H1 (cell line): Measurements from ENCODE around the gene NPPA. TPM values are rescaled to one million over a fixed set of nuclear protein-coding genes. Genes with fewer than 3 reads are reported as not detected.

Source experiments
- CTCF ChIA-PET: fragments of 300-600 bp; sonication (Branson Sonifier 250); formaldehyde crosslinking; loops from one replicate; lab custom pipeline; 2021; ENCODE audit not compliant: partially characterized antibody; lab: Charles Lee
- POLR2A ChIA-PET: fragments of 300-600 bp; sonication (Branson Sonifier 250); formaldehyde crosslinking; loops from one replicate; lab custom pipeline; 2021; ENCODE audit warnings: inconsistent platforms; ENCODE audit not compliant: partially characterized antibody; lab: Charles Lee
- DNase-seq, 2 experiments: peaks; one replicate each; pipeline versions ENCODE4 v3.0.0 to v3.0.0-alpha.2; 2010 to 2022; ENCODE audit warnings: low spot score in 2 of 2, low read depth in 1 of 2, mixed read lengths in 1 of 2
- FAIRE-seq: peaks from 2 replicates; lab custom pipeline; 2011; peaks lifted over from hg19 to GRCh38; lab: Jason Lieb, UNC
- H2AFZ ChIP-seq: 2 replicates; pipeline ENCODE4 v1.8.1; 2012; ENCODE audit warnings: low read length, inconsistent platforms
- H2AK5ac ChIP-seq: 2 replicates; pipeline ENCODE4 v1.6.1; 2013; ENCODE audit warnings: low read depth, low read length
- H2BK120ac ChIP-seq: replicated peaks from 2 replicates; pipeline ENCODE3; 2013; ENCODE audit warnings: low read depth, low read length, inconsistent platforms
- H2BK12ac ChIP-seq: 2 replicates; pipeline ENCODE4 v1.6.1; 2013; ENCODE audit warnings: low read depth, low read length
- H2BK15ac ChIP-seq: 2 replicates; pipeline ENCODE4 v1.6.1; 2013; ENCODE audit warnings: low read length
- H2BK20ac ChIP-seq: 2 replicates; pipeline ENCODE4 v1.6.1; 2013; ENCODE audit warnings: low read length
- H2BK5ac ChIP-seq: 2 replicates; pipeline ENCODE4 v1.6.1; 2013; ENCODE audit warnings: low read depth, low read length
- H3K14ac ChIP-seq: 2 replicates; pipeline ENCODE4 v1.6.1; 2013; ENCODE audit warnings: inconsistent platforms; ENCODE audit not compliant: insufficient read length
- H3K18ac ChIP-seq: 2 replicates; pipeline ENCODE4 v1.6.1; 2013; ENCODE audit warnings: low read length; ENCODE audit errors: extremely low read depth
- H3K23ac ChIP-seq: 2 replicates; pipeline ENCODE4 v1.6.1; 2013; ENCODE audit warnings: inconsistent platforms; ENCODE audit not compliant: insufficient read length
- H3K23me2 ChIP-seq: 2 replicates; pipeline ENCODE4 v1.6.1; 2013; ENCODE audit warnings: low read depth, low read length
- H3K27ac ChIP-seq: 2 replicates; pipeline ENCODE4 v1.6.1; 2011; ENCODE audit warnings: low read depth, low read length, inconsistent platforms
- H3K27me3 ChIP-seq, 4 experiments: replicated peaks in 1 of 4; 1 replicate in 1 of 4; 2 replicates in 3 of 4; pipeline versions ENCODE4 v1.6.1 to v1.8.1; 2011 to 2013; ENCODE audit warnings: low read length in 3 of 4, mild to moderate bottlenecking in 3 of 4, inconsistent platforms in 2 of 4, mixed read lengths in 2 of 4, moderate library complexity in 1 of 4; ENCODE audit not compliant: control insufficient read depth in 3 of 4, insufficient read depth in 3 of 4; ENCODE audit errors: extremely low read depth in 1 of 4
- H3K36me3 ChIP-seq, 4 experiments: 2 replicates each; pipeline versions ENCODE4 v1.6.1 to v1.8.1; 2011 to 2013; ENCODE audit warnings: mild to moderate bottlenecking in 4 of 4, low read length in 3 of 4, moderate library complexity in 2 of 4, control low read depth in 1 of 4, inconsistent platforms in 1 of 4; ENCODE audit not compliant: insufficient read depth in 4 of 4, control insufficient read depth in 2 of 4
- H3K4ac ChIP-seq: replicated peaks from 2 replicates; pipeline ENCODE3; 2013; ENCODE audit warnings: low read length, low read depth, mixed read lengths, inconsistent platforms; ENCODE audit not compliant: insufficient read length
- H3K4me1 ChIP-seq, 4 experiments: replicated peaks in 1 of 4; 1 replicate in 1 of 4; 2 replicates in 3 of 4; pipeline versions ENCODE4 v1.6.1 to v1.8.1; 2011 to 2013; ENCODE audit warnings: low read length in 3 of 4, inconsistent platforms in 2 of 4, mixed read lengths in 1 of 4; ENCODE audit not compliant: insufficient read depth in 4 of 4, control insufficient read depth in 3 of 4
- H3K4me2 ChIP-seq, 2 experiments: 2 replicates each; pipeline versions ENCODE4 v1.6.1 to v1.8.1; 2011 to 2013; ENCODE audit warnings: low read depth in 2 of 2, low read length in 2 of 2, control low read depth in 1 of 2, inconsistent platforms in 1 of 2, mild to moderate bottlenecking in 1 of 2; ENCODE audit not compliant: insufficient read depth in 1 of 2
- H3K4me3 ChIP-seq, 4 experiments: fragments of 200-600, 300-600 bp in 1 of 4; sonication (generic), shearing (Covaris generic), sonication (Bioruptor Twin) in 1 of 4; 2 replicates each; pipeline versions ENCODE4 v1.5.1 to v1.8.1; 2011 to 2016; ENCODE audit warnings: low read length in 4 of 4, low read depth in 3 of 4, control low read depth in 2 of 4, inconsistent platforms in 2 of 4, mild to moderate bottlenecking in 2 of 4, mixed read lengths in 1 of 4, moderate library complexity in 1 of 4; ENCODE audit not compliant: insufficient read depth in 2 of 4; ENCODE audit errors: extremely low read depth in 1 of 4
- H3K56ac ChIP-seq: replicated peaks from 2 replicates; pipeline ENCODE3; 2013; ENCODE audit warnings: low read depth, mild to moderate bottlenecking, mixed read lengths, low read length, inconsistent platforms; ENCODE audit not compliant: insufficient read length
- H3K79me1 ChIP-seq: 2 replicates; pipeline ENCODE4 v1.6.1; 2013; ENCODE audit warnings: low read depth, low read length, control low read depth
- H3K79me2 ChIP-seq, 2 experiments: 2 replicates each; pipeline versions ENCODE4 v1.6.1 to v1.8.1; 2012 to 2013; ENCODE audit warnings: low read length in 2 of 2, mild to moderate bottlenecking in 2 of 2, inconsistent platforms in 1 of 2; ENCODE audit not compliant: insufficient read depth in 2 of 2, control insufficient read depth in 1 of 2
- H3K9ac ChIP-seq, 4 experiments: replicated peaks in 1 of 4; 1 replicate in 1 of 4; 2 replicates in 3 of 4; pipeline versions ENCODE4 v1.6.1 to v1.8.1; 2011 to 2013; ENCODE audit warnings: low read depth in 3 of 4, low read length in 3 of 4, control low read depth in 2 of 4, mild to moderate bottlenecking in 2 of 4, moderate library complexity in 2 of 4, inconsistent platforms in 1 of 4; ENCODE audit errors: extremely low read depth in 1 of 4
- H3K9me3 ChIP-seq, 2 experiments: 2 replicates each; pipeline versions ENCODE4 v1.6.1 to v1.8.1; 2012 to 2013; ENCODE audit warnings: mild to moderate bottlenecking in 2 of 2, moderate library complexity in 2 of 2, control low read depth in 1 of 2, inconsistent platforms in 1 of 2, low read depth in 1 of 2, low read length in 1 of 2, mixed read lengths in 1 of 2; ENCODE audit not compliant: insufficient read depth in 2 of 2
- H4K20me1 ChIP-seq, 2 experiments: replicated peaks in 1 of 2; 2 replicates each; pipeline versions ENCODE3 to v1.8.1; 2011 to 2013; ENCODE audit warnings: inconsistent platforms in 2 of 2, low read length in 2 of 2, mild to moderate bottlenecking in 1 of 2; ENCODE audit not compliant: insufficient read depth in 2 of 2, control insufficient read depth in 1 of 2
- H4K5ac ChIP-seq: 2 replicates; pipeline ENCODE4 v1.6.1; 2013; ENCODE audit warnings: low read length, low read depth, mixed read lengths, inconsistent platforms; ENCODE audit not compliant: insufficient read length
- H4K8ac ChIP-seq: 2 replicates; pipeline ENCODE4 v1.8.0; 2013; ENCODE audit warnings: mild to moderate bottlenecking, moderate library complexity, low read length, inconsistent platforms; ENCODE audit not compliant: insufficient read depth; ENCODE audit errors: extremely low read depth
- H4K91ac ChIP-seq: replicated peaks from 2 replicates; pipeline ENCODE3; 2013; ENCODE audit warnings: low read length, mixed read lengths, inconsistent platforms; ENCODE audit not compliant: insufficient read length
- ASH2L ChIP-seq: fragments of 200-600, 300-600 bp; sonication (generic); IDR thresholded peaks from one replicate; pipeline ENCODE4 v1.7.1; 2017; ENCODE audit warnings: low read length
- CTCF ChIP-seq, 3 experiments: IDR thresholded peaks; 1 replicate in 2 of 3; 2 replicates in 1 of 3; pipeline versions ENCODE4 v1.5.1 to v1.6.1; 2011; ENCODE audit warnings: low read length in 3 of 3, mild to moderate bottlenecking in 3 of 3, inconsistent platforms in 2 of 3, low read depth in 1 of 3, moderate library complexity in 1 of 3; ENCODE audit not compliant: insufficient read depth in 1 of 3; ENCODE audit errors: control extremely low read depth in 1 of 3
- RXRA ChIP-seq: IDR thresholded peaks from 2 replicates; pipeline ENCODE4 v1.6.1; 2011; ENCODE audit warnings: low read depth, mild to moderate bottlenecking, low read length, moderate library complexity; ENCODE audit not compliant: insufficient read depth
- WGBS, 2 experiments: shearing (Covaris generic) in 1 of 2; methylation state at CpG; one replicate each; pipeline versions ENCODE4 v1.1.6 to v1.1.7; 2013 to 2015; ENCODE audit warnings: low lambda C conversion rate in 2 of 2, mixed read lengths in 2 of 2, inconsistent platforms in 1 of 2, low coverage in 1 of 2, missing lambda C conversion rate in 1 of 2; ENCODE audit not compliant: insufficient replicate concordance in 2 of 2, insufficient coverage in 1 of 2, insufficient read length in 1 of 2; ENCODE audit errors: extremely low coverage in 1 of 2, missing lambda C conversion rate in 1 of 2; 5-methylcytosine and 5-hydroxymethylcytosine counted together
- polyA plus RNA-seq, 7 experiments: library from polyadenylated mRNA; depleted of rRNA in 3 of 7; stranded (reverse) in 5 of 7; unstranded in 2 of 7; fragments of >200 nt in 5 of 7; fragments of 200-250 nt in 2 of 7; gene quantifications; 1 replicate in 5 of 7; 2 replicates in 1 of 7; 4 replicates in 1 of 7; pipeline versions ENCODE4 v1.2.1 to v1.2.3, GENCODE V29; 2011 to 2013; ENCODE audit warnings: missing spikeins in 2 of 7, mixed read lengths in 2 of 7
- total RNA-seq: library from RNA; stranded (reverse); fragmentation: NEBNext Ultra II Directional; extraction: Animal tissue kit (Norgen Biotek cat#: 25700); gene quantifications from 2 replicates; pipeline ENCODE4 v1.2.1, GENCODE V29; 2021
- TF ChIP-seq, protein P1 (sequence below): IDR thresholded peaks from 2 replicates; pipeline ENCODE4 v1.6.1; 2012; ENCODE audit warnings: low read length, inconsistent platforms

Gene NPPA
- total and polyA plus RNA-seq, 2 of the 8 experiments (the other 6 are each of a cell fraction or from before 2014, with no cell fraction given): not detected

DNA sequence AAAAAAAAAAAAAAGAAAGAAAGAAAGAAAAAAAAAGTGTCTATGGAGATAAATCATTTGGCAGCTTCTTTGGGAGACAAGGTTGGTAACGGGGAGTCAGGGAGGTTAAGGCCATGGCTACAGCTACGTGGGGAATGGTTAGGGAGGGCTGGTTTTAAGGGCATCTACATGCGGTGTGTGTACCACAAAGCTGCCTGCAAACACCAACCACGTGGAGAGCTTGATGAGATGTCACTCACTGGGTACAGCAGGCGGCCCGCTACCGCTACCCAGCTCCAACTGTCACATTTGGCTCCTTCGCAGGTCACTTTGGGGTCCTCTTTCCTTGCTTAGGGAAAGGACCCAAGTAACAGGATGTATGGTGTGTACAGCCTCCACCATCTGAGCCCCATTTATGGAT is 6.9 kb upstream of the NPPA start:
- 86% methylated on average over 8 of the region's 8 CpGs; no CpG with 5 or more reads in 1 of the 2 experiments for WGBS, 2 experiments
- no peak overlapping the region for H3K4ac ChIP-seq
- no peak overlapping the region for H3K4me3 ChIP-seq
- no peak overlapping the region for H3K27ac ChIP-seq
- H3K27me3 ChIP-seq: peaks cover 0 to 20% (median 11%) of the 10 kb centered on the region in 4 experiments; a peak in 6 of 7 replicates
- no peak overlapping the region for H3K4me2 ChIP-seq
- H2BK120ac ChIP-seq: no peak overlapping the region
- H3K79me2 ChIP-seq: no peaks in the 10 kb centered on the region
- no peaks in the 10 kb centered on the region for H3K79me1 ChIP-seq
- no peak overlapping the region for H3K18ac ChIP-seq
- ChIA-PET CTCF (interaction anchor here (0.7 to 4.9 kb wide), 17 partner anchors 8 to 113 kb away, joined by 3 to 27 read pairs (median 7); no protein-coding TSS in a partner anchor), POLR2A (interaction anchor here (0.5 to 9.0 kb wide), 4 partner anchors 47 to 156 kb away, joined by 4 to 81 read pairs (median 4); no protein-coding TSS in a partner anchor)
- no peak overlapping the region for H3K23ac ChIP-seq
- no peak overlapping the region for H2BK12ac ChIP-seq
- no peak for FAIRE-seq
- no peak overlapping the region for H2BK15ac ChIP-seq
- no peak overlapping the region for H2BK20ac ChIP-seq
- peaks cover 0 to 3% (median 1%) of the 10 kb centered on the region in 4 experiments; a peak in 1 of 7 replicates for H3K4me1 ChIP-seq
- no peak for DNase-seq
- peaks cover 0 to 8% of the 10 kb centered on the region in 2 experiments for H4K20me1 ChIP-seq
- no peak overlapping the region for H3K56ac ChIP-seq
- H3K14ac ChIP-seq: no peak overlapping the region
- no peak overlapping the region for H2AFZ ChIP-seq
- no peaks in the 10 kb centered on the region for H3K36me3 ChIP-seq
- no peak overlapping the region for H4K8ac ChIP-seq
- no peak overlapping the region for H2AK5ac ChIP-seq
- no peak overlapping the region for H2BK5ac ChIP-seq
- no peak overlapping the region for H4K5ac ChIP-seq
- H3K9ac ChIP-seq: no peak overlapping the region
- peaks cover 3% of the 10 kb centered on the region; the same call in 1 of the 2 replicates for H3K23me2 ChIP-seq
- no peaks in the 10 kb centered on the region for H3K9me3 ChIP-seq
- no peak overlapping the region for H4K91ac ChIP-seq
- TF ChIP-seq, protein P1, sequence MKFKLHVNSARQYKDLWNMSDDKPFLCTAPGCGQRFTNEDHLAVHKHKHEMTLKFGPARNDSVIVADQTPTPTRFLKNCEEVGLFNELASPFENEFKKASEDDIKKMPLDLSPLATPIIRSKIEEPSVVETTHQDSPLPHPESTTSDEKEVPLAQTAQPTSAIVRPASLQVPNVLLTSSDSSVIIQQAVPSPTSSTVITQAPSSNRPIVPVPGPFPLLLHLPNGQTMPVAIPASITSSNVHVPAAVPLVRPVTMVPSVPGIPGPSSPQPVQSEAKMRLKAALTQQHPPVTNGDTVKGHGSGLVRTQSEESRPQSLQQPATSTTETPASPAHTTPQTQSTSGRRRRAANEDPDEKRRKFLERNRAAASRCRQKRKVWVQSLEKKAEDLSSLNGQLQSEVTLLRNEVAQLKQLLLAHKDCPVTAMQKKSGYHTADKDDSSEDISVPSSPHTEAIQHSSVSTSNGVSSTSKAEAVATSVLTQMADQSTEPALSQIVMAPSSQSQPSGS: no peak
- TF ChIP-seq CTCF (IDR thresholded peaks at IDR 0.05; ENCODE audit: control extremely low read depth in 1 of 3, insufficient read depth in 1 of 3, low read depth in 1 of 3, low read length in 3 of 3) (no peak), ASH2L (no peak), RXRA (no peak)
